DOHH2 (cell line): Measurements from ENCODE around the gene XYLT2.

Experiments used
- H3F3A ChIP-seq: fragments of 200-600 bp; sonication (generic), shearing (Covaris generic); 2 replicates; pipeline ENCODE4 v1.6.0; 2016; ENCODE audit warnings: antibody characterized with exemption, mild to moderate bottlenecking; ENCODE audit not compliant: control insufficient read depth, insufficient read depth
- H3K27ac ChIP-seq: fragments of 200-600 bp; sonication (generic); 2 replicates; pipeline ENCODE4 v1.5.1; 2014; ENCODE audit warnings: low read depth, mild to moderate bottlenecking, low read length, moderate library complexity
- H3K27me3 ChIP-seq: fragments of 200-600 bp; sonication (generic); 2 replicates; pipeline ENCODE4 v1.6.1; 2014; ENCODE audit warnings: mild to moderate bottlenecking, low read length, mixed read lengths; ENCODE audit not compliant: control insufficient read depth
- H3K36me3 ChIP-seq: fragments of 200-600 bp; sonication (generic); 2 replicates; pipeline ENCODE4 v1.6.1; 2014; ENCODE audit warnings: mild to moderate bottlenecking, low read length, moderate library complexity, mixed read lengths; ENCODE audit not compliant: control insufficient read depth
- H3K4me1 ChIP-seq: fragments of 200-600 bp; sonication (generic); 2 replicates; pipeline ENCODE4 v1.6.1; 2014; ENCODE audit warnings: mild to moderate bottlenecking, low read length, mixed read lengths; ENCODE audit not compliant: control insufficient read depth
- H3K4me2 ChIP-seq: fragments of 200-600 bp; sonication (generic); 2 replicates; pipeline ENCODE4 v1.6.0; 2014; ENCODE audit warnings: mild to moderate bottlenecking, low read length, moderate library complexity
- H3K4me3 ChIP-seq: fragments of 200-600 bp; sonication (generic); 2 replicates; pipeline ENCODE4 v1.5.1; 2014; ENCODE audit warnings: mild to moderate bottlenecking, low read length, mixed read lengths
- H3K79me2 ChIP-seq: fragments of 200-600 bp; sonication (generic); 2 replicates; pipeline ENCODE4 v1.6.1; 2014; ENCODE audit warnings: mild to moderate bottlenecking, low read length, mixed read lengths; ENCODE audit not compliant: control insufficient read depth
- H3K9me2 ChIP-seq: fragments of 200-600 bp; sonication (generic); replicated peaks from 2 replicates; pipeline ENCODE4 v1.6.1; 2014; ENCODE audit warnings: mild to moderate bottlenecking, low read length, mixed read lengths; ENCODE audit not compliant: control insufficient read depth
- H3K9me3 ChIP-seq: fragments of 200-600 bp; sonication (generic); 2 replicates; pipeline ENCODE4 v1.6.1; 2014; ENCODE audit warnings: antibody characterized with exemption, low read length, mixed read lengths; ENCODE audit not compliant: control insufficient read depth, insufficient read depth
- H4K20me1 ChIP-seq: fragments of 200-600 bp; sonication (generic); 2 replicates; pipeline ENCODE4 v1.6.0; 2014; ENCODE audit warnings: low read depth, mild to moderate bottlenecking, antibody characterized with exemption, low read length, moderate library complexity; ENCODE audit not compliant: control insufficient read depth, insufficient read depth
- CTCF ChIP-seq: fragments of 200-600 bp; sonication (generic); IDR thresholded peaks from one replicate; pipeline ENCODE4 v1.5.1; 2014; ENCODE audit warnings: antibody characterized with exemption, mild to moderate bottlenecking, low read depth, low read length; ENCODE audit not compliant: poor library complexity, severe bottlenecking
- EZH2phosphoT487 ChIP-seq: fragments of 200-600 bp; sonication (generic); IDR thresholded peaks from 2 replicates; pipeline ENCODE4 v1.6.1; 2017; ENCODE audit warnings: borderline replicate concordance, mild to moderate bottlenecking, antibody characterized with exemption, low read length, moderate library complexity, mixed read lengths

The XYLT2 gene

GRCh38 chr17:50371526-50371925, 25.6 kb downstream of the XYLT2 start:
- peaks cover 21% of the 10 kb centered on the region for H3K4me1 ChIP-seq
- H3F3A ChIP-seq: no peaks in the 10 kb centered on the region
- H3K4me3 ChIP-seq: peak overlapping the region; percentile 95
- H3K9me2 ChIP-seq: no peaks in the 10 kb centered on the region
- H3K27me3 ChIP-seq: no peaks in the 10 kb centered on the region
- H3K9me3 ChIP-seq: no peaks in the 10 kb centered on the region
- no peaks in the 10 kb centered on the region for H4K20me1 ChIP-seq
- no peak overlapping the region for H3K27ac ChIP-seq
- TF ChIP-seq CTCF (no peak), EZH2phosphoT487 (no peak)
- H3K36me3 ChIP-seq: peaks cover 78% of the 10 kb centered on the region
- H3K79me2 ChIP-seq: peaks cover 36% of the 10 kb centered on the region
- peak overlapping the region; percentile 95 for H3K4me2 ChIP-seq

GRCh38 chr17:50372222-50372757, 26.4 kb downstream of the XYLT2 start:
- peak overlapping the region; percentile 95 for H3K4me2 ChIP-seq

GRCh38 chr17:50372758-50373556, 27.0 kb downstream of the XYLT2 start, which contains the start of the genes EME1 and MRPL27:
Gene EME1 (plus strand): TSS chr17:50373229. CDS start chr17:50375209, 1,980 bp downstream.
Gene MRPL27 (minus strand): TSS chr17:50373184. CDS start chr17:50373170, 14 bp downstream.
- Histone ChIP-seq H3K4me1 (peaks cover 21% of the 10 kb centered on the region), H3K9me3 (no peaks in the 10 kb centered on the region), H3K79me2 (peaks cover 36% of the 10 kb centered on the region), H3K36me3 (peaks cover 71% of the 10 kb centered on the region), H3K27ac (peak within 1 kb of the TSS; percentile 83), H3F3A (no peaks in the 10 kb centered on the region), H3K4me2 (peak within 1 kb of the TSS; percentile 95), H3K9me2 (no peaks in the 10 kb centered on the region), H3K4me3 (peak within 1 kb of the TSS; percentile 95), H3K27me3 (no peaks in the 10 kb centered on the region), H4K20me1 (no peaks in the 10 kb centered on the region)
- TF ChIP-seq EZH2phosphoT487 (no peak), CTCF (no peak)

More at GRCh38 chr17:50372222-50372757, 26.4 kb downstream of the XYLT2 start:
- peak overlapping the region; percentile 83 for H3K27ac ChIP-seq
- H3K36me3 ChIP-seq: peaks cover 75% of the 10 kb centered on the region
- no peaks in the 10 kb centered on the region for H3F3A ChIP-seq
- no peaks in the 10 kb centered on the region for H4K20me1 ChIP-seq
- H3K27me3 ChIP-seq: no peaks in the 10 kb centered on the region
- TF ChIP-seq EZH2phosphoT487 (no peak), CTCF (no peak)
- peaks cover 36% of the 10 kb centered on the region for H3K79me2 ChIP-seq
- H3K4me3 ChIP-seq: peak overlapping the region; percentile 95
- peaks cover 21% of the 10 kb centered on the region for H3K4me1 ChIP-seq
- H3K9me2 ChIP-seq: no peaks in the 10 kb centered on the region
- H3K9me3 ChIP-seq: no peaks in the 10 kb centered on the region
